GM18868 (cell line): Measurements from ENCODE around the gene NFATC4.
"Not testable (repeated sequence)": the region's sequence is repeated elsewhere in the genome, so short reads cannot be mapped to it uniquely, and the experiment has no call there.

Experiments
- ATAC-seq: cut with Tn5 transposase; IDR thresholded peaks from one replicate; pipeline ENCODE4 v1.9.1; 2021; ENCODE audit warnings: mild to moderate bottlenecking, moderate library complexity; ENCODE audit not compliant: unreplicated experiment

NFATC4 gene

GRCh38 chr14:24366413-24366720, 1.6 kb upstream of the NFATC4 start:
- ATAC-seq: no peak

GRCh38 chr14:24366721-24367513, 1.1 kb upstream of the NFATC4 start:
- ATAC-seq: peak; percentile 64

DNA sequence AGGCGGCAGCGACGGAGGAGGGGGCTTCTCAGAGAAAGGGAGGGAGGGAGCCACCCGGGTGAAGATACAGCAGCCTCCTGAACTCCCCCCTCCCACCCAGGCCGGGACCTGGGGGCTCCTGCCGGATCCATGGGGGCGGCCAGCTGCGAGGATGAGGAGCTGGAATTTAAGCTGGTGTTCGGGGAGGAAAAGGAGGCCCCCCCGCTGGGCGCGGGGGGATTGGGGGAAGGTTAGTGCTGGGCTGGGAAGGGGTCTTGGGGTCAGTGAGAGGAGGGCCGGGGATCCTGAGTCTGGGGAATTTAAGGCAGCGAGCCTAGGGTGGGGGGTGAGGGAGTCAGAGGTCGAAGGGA, 203 bp downstream of the NFATC4 start:
- ATAC-seq: no peak

DNA sequence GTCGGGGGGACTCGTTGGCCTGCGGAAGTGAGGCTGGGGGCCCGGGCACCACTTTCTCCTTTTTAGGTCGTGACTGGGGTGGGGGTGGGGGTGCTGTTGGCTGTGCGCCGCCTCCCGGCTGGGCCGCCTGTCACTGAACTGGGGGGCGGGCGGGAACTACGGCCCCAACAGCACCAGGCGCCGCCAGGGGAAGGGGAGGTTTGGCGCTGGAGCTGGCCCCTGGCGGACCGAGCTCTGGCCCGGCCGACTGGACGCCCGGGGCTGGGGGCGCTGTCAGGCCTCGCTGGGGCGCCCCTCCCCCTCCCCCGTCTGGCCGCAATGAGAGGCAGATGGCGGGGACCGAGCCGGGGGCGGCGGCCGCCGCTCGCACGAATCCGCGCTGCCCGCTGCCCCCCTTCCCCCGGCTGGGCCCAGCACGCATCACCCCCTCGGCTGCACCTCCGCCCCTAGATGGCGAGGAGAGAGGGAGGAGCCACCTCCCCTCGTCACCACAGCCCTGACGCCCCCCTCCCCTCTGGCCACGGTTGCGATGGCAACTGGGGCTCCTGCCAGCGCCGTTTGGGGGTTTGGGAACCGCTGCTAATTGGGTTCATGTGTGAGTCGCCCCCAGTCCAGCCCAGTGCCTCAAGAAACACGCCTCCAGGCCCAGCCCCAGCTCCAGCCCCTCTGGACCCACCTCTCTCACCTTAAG, 723 bp downstream of the NFATC4 start:
- no peak for ATAC-seq

GRCh38 chr14:24369463-24369862, 1.5 kb downstream of the NFATC4 start:
- no peak for ATAC-seq

DNA sequence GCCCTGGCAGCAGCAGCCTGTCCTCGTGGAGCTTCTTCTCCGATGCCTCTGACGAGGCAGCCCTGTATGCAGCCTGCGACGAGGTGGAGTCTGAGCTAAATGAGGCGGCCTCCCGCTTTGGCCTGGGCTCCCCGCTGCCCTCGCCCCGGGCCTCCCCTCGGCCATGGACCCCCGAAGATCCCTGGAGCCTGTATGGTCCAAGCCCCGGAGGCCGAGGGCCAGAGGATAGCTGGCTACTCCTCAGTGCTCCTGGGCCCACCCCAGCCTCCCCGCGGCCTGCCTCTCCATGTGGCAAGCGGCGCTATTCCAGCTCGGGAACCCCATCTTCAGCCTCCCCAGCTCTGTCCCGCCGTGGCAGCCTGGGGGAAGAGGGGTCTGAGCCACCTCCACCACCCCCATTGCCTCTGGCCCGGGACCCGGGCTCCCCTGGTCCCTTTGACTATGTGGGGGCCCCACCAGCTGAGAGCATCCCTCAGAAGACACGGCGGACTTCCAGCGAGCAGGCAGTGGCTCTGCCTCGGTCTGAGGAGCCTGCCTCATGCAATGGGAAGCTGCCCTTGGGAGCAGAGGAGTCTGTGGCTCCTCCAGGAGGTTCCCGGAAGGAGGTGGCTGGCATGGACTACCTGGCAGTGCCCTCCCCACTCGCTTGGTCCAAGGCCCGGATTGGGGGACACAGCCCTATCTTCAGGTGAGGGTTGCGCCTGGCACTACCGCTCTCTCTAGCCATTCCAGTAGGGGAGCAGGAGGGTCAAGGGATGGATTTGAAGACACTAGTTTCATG, 2.1 kb downstream of the NFATC4 start:
- ATAC-seq: no peak

DNA sequence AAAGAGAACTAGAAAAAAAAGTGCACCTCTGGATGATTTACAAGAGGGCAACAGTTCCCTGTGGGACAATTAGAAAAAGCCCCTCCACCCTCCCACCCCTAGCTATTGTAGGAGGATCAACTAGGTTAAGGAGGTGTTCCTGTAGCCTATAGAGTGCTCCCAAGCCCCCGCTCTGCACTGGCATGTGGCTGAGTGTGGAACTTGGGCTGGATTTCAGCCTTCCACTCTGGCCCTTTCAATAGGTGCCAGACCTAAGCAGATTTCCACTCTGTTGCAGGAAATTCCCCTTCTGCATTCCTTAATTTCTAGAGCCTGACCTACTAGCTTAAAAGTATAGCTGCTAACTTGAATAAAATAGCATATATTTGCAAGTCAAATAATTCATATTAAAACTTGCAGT, 2.8 kb downstream of the NFATC4 start:
- ATAC-seq: no peak

- not testable (repeated sequence) for ATAC-seq
Measured at GRCh38 chr14:24371605-24372004, 3.6 kb downstream of the NFATC4 start.

GRCh38 chr14:24372701-24373416, 4.9 kb downstream of the NFATC4 start:
- no peak for ATAC-seq

DNA sequence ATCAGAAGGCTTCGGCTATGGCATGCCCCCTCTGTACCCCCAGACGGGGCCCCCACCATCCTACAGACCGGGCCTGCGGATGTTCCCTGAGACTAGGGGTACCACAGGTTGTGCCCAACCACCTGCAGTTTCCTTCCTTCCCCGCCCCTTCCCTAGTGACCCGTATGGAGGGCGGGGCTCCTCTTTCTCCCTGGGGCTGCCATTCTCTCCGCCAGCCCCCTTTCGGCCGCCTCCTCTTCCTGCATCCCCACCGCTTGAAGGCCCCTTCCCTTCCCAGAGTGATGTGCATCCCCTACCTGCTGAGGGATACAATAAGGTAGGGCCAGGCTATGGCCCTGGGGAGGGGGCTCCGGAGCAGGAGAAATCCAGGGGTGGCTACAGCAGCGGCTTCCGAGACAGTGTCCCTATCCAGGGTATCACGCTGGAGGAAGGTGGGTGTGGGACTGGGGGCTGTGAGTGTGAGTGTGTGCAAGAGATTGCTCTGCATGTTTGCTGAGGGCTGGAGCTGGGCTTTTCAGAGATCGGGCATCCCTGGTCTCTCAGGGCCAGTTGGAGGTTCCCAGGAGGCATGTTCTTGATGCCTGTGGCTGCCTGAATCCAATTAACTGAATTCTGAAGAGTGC, 8.6 kb downstream of the NFATC4 start:
- ATAC-seq: no peak

GRCh38 chr14:24377126-24377525, 9.1 kb downstream of the NFATC4 start:
- ATAC-seq: no peak

DNA sequence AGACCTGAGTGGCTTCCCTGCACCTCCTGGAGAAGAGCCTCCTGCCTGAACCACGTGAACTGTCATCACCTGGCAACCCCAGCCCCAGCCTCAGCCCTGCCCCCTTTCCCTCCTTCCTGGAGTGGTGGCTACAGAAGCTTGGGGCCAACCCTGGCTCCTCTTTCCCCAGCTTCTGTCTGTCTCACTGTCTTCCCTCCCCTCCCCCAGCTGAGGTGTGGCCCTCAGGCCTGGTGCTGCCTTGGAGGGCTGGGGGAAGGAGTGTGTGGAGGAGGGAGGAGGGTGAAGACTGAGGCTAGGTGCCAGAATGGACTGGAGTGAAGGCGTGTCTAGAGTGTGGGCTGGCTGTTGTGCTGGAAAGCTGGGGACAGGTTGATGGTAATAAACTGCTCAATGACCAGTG, 9.7 kb downstream of the NFATC4 start:
- ATAC-seq: no peak

- ATAC-seq: no peak
Measured at GRCh38 chr14:24378327-24378726, 10.3 kb downstream of the NFATC4 start.

DNA sequence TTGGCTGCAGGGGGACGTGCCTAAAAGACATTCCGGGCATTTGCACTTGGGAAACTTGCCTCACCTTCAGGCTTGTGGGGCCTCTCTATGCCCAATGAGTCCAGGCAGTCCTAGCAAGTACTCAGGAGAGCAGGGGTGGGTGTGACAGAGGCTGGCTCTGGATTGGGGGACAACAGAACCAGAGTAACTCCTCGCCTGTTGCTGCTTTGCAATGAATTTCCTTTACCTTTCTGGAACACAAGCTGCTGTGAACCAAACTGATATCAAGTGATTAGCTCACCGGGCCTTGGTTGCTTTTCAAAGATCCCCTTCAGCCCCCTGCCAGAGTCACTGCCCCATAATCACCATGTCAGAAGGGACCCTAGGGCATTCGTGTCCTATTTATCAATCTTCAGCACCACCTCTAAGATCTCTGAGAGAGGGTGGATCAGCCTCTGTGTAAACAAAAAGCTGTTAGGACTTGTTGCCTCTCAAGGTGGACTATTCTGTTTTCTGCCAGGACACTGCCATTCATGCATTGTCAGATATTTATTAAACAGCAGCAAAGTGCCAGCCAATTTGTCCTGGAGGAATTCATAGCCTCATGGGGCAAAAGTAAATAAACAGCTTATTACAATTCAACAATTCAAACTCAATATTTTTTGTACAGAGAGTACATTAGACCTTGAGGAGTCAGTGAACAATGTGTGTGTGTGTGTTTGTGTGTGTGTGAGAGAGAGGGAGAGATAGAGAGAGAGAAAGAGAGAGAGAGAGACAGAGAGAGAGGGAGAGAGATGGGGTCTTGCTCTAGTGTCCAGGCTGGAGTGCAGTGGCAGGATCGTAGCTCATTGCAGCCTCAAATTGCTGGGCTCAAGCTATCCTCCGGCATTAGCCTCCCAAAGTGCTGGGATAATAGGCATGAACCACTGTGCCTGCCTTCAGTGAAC, 11.3 kb downstream of the NFATC4 start:
- ATAC-seq: no peak

DNA sequence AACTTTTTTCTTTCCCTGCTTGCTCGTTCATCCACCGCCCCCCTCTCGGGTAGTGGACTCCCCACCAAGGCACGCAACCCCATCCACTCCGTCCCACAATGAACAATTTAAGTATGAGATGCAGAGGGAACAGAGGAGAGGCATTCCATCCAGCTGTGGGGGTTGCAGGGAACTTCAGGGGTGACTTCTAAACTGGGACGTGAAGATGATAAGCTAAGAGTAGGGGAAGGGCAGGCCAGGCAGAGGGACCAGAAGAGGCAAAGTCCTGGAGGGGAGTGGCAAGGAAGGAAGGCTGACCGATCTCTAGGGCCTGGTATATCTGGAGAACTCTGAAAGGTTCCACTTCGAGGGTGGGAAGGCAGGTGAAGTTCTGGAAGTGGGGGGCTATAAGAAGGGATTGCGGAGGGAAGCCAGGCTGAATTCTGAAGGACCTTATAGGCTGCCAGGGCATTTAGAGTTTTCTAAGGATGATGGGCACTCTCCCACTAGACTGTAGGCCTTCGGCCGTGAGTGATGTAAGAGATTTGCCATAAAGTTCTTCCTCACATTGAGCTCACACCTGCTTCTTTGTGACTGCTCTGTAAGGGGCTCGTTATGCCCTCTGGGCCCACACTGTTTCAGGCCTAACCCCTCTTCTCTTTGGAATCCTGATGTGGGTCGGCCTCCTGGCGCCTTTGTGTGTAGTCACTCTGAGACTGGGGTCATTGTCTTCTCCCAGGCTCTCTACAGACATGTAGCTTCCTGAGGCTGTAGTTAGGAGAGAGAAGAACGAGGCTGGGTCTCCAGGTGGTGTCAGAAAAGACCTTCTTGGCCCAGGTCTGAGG, 12.1 kb downstream of the NFATC4 start:
- ATAC-seq: no peak

DNA sequence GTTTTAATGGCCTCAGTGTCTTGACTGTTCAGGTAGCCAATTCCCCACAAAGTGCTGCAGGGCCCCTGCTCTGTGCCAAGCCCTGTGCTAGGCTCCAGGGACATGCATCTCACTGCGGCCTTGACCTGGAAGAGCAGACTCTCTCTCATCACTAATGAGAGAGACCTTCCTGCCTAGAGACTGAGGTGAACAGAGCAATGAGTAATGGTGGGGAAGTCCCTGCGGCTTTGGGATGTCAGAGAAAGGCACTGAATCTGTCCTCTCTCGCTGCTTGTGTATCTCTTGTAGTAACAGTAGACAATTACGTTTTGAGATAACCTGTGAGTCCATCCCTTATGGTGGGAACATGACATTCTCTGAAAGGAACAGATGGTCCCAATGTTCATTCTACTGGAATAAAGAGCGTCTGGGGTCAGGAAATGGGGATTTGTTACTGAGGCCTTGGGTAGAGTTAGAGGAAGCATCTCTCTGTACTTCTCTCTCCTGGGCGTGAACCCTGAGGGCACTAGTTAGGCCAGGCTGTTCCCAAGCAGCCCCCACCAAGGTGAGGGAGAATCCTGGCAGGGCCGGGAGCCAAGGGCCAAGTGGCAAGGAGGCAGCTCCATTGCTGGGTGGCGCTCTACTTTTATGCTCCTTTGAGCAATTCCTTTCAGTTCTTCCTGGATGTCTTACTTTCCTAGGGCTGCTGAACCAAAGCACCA, 13.5 kb downstream of the NFATC4 start:
- ATAC-seq: peak; percentile 83

DNA sequence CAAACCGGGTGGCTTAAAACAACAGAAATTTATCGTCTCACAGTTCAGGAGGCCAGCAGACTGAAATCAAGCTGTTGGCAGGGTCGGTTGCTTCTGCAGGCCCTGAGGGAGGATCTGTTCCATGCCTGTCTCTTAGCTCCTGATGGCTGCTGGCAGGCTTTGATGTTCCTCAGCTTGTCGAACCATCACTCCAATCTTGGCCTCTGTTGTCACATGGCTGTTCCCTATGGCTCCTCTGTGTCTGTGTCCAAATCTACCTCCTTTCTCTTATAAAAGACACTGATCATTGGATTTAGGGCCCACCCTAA, 14.0 kb downstream of the NFATC4 start:
- no peak for ATAC-seq

DNA sequence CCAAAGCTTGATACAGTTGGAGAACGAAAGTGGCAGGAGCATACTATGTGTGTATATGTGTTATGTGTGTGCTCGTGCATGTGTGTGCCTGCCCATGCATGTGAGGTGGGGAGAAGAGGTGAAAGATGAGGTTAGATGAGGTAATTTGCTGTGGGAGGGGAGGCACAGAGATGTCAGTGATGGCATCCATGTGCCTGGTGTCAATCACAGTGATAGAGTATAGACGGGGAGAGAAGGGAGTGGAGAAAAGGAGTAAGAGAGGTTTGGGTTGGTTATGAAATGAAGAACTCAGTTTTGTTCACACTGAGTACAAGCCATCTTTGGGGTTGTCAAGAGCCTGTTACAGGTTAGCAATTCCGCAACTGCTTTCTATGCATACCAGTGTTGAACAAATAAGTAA, 16.2 kb downstream of the NFATC4 start:
- ATAC-seq: no peak

GRCh38 chr14:24385524-24385923, 17.5 kb downstream of the NFATC4 start:
- no peak for ATAC-seq
